ENCODE measurements around the gene BAHCC1. TPM values are rescaled to one million over a fixed set of nuclear protein-coding genes. Genes with fewer than 3 reads are reported as not detected.

The BAHCC1 gene
- polyA plus RNA-seq, 3 donors = 5.6 to 14.4 (median 12.9) TPM

- WGBS, 3 donors = 5 to 8% (median 7%) methylated on average over 22 of the region's 22 CpGs
Observed at GRCh38 chr17:81509972-81510784, 114.9 kb downstream of the BAHCC1 start.

GRCh38 chr17:81510785-81511553 is 115.7 kb downstream of the BAHCC1 start:
- 2 to 3% (median 2%) methylated on average over 46 to 48 of the region's 48 CpGs for WGBS, 3 donors
- no peak overlapping the region for H3K27ac ChIP-seq (ENCODE audit: low read depth, low read length)

More at GRCh38 chr17:81509972-81510784, 114.9 kb downstream of the BAHCC1 start:
- no peak overlapping the region for H3K27ac ChIP-seq (ENCODE audit: low read depth, low read length)

GRCh38 chr17:81511554-81511803 is 116.2 kb downstream of the BAHCC1 start:
- 2 to 3% (median 2%) methylated on average over 9 of the region's 9 CpGs for WGBS, 3 donors

GRCh38 chr17:81511804-81512561 is 116.7 kb downstream of the BAHCC1 start:
- 1% methylated on average over 59 to 62 of the region's 62 CpGs for WGBS, 3 donors
- peak overlapping the region; percentile 29 for H3K27ac ChIP-seq (ENCODE audit: low read depth, low read length)

More at GRCh38 chr17:81511554-81511803, 116.2 kb downstream of the BAHCC1 start:
- H3K27ac ChIP-seq (ENCODE audit: low read depth, low read length) = no peak overlapping the region

- WGBS, 3 donors = 0 to 1% (median 1%) methylated on average over 61 to 111 of the region's 111 CpGs
- peak within 1 kb of the TSS; percentile 99 for H3K27ac ChIP-seq (ENCODE audit: low read depth, low read length)
Observed at GRCh38 chr17:81512562-81513371, 117.5 kb downstream of the BAHCC1 start, which contains the start of gene ACTG1. ACTG1 (minus strand) TSS chr17:81512799; CDS start chr17:81512354, 445 bp downstream.

- WGBS, 3 donors = 0 to 2% (median 1%) methylated on average over 18 to 23 of the region's 23 CpGs
- H3K27ac ChIP-seq (ENCODE audit: low read depth, low read length) = peak overlapping the region; percentile 99
Observed at GRCh38 chr17:81513372-81513752, 118.1 kb downstream of the BAHCC1 start.

GRCh38 chr17:81513753-81514488 is 118.7 kb downstream of the BAHCC1 start:
- peak overlapping the region; percentile 99 for H3K27ac ChIP-seq (ENCODE audit: low read depth, low read length)
- WGBS, 3 donors = 1% methylated on average over 58 to 64 of the region's 64 CpGs

- H3K27ac ChIP-seq (ENCODE audit: low read depth, low read length) = peak overlapping the region; percentile 99
- 0 to 2% (median 1%) methylated on average over 21 to 34 of the region's 34 CpGs for WGBS, 3 donors
Observed at GRCh38 chr17:81514489-81514738, 119.2 kb downstream of the BAHCC1 start.

GRCh38 chr17:81514739-81515529 is 119.7 kb downstream of the BAHCC1 start:
- 0 to 1% (median 0%) methylated on average over 48 to 82 of the region's 82 CpGs for WGBS, 3 donors

GRCh38 chr17:81515530-81516041 is 120.3 kb downstream of the BAHCC1 start:
- no peak overlapping the region for H3K27ac ChIP-seq (ENCODE audit: low read depth, low read length)
- WGBS, 3 donors = 53 to 72% (median 60%) methylated on average over 19 of the region's 19 CpGs

More at GRCh38 chr17:81514739-81515529, 119.7 kb downstream of the BAHCC1 start:
- H3K27ac ChIP-seq (ENCODE audit: low read depth, low read length) = peak overlapping the region; percentile 99

Other genes with a start within 250 kb of the BAHCC1 start
- gene PVALEF, start 229.9 kb upstream of the BAHCC1 start, polyA plus RNA-seq = not detected
- 10 to 100 TPM in 1 of 3 donors, 1 to 10 TPM in 2; 3.9 to 13.2 (median 5.2) TPM for gene AATK, start 229.2 kb upstream of the BAHCC1 start, polyA plus RNA-seq
- 10 to 100 TPM in 1 of 3 donors, 1 to 10 TPM in 2; 5.0 to 12.7 (median 5.4) TPM for gene CEP131, start 172.5 kb upstream of the BAHCC1 start, polyA plus RNA-seq
- gene TEPSIN, start 156.4 kb upstream of the BAHCC1 start, polyA plus RNA-seq = 10 to 100 TPM; 22.7 to 24.7 (median 24.0) TPM
- 10 to 100 TPM; 17.7 to 56.3 (median 46.2) TPM for gene NDUFAF8, start 156.1 kb upstream of the BAHCC1 start, polyA plus RNA-seq
- gene SLC38A10, start 100.2 kb upstream of the BAHCC1 start, polyA plus RNA-seq = 100 to 1,000 TPM in 1 of 3 donors, 10 to 100 TPM in 2; 40.7 to 115 (median 80.2) TPM
- gene ACTG1, start 117.3 kb downstream of the BAHCC1 start, polyA plus RNA-seq = 1,000 to 10,000 TPM; 1,930 to 3,527 (median 2,831) TPM
- 1 to 10 TPM in 2 of 3 donors, under 1 TPM in 1; 0.21 to 4.9 (median 1.0) TPM for gene FSCN2, start 132.9 kb downstream of the BAHCC1 start, polyA plus RNA-seq
- 10 to 100 TPM; 10.1 to 25.9 (median 22.4) TPM for gene FAAP100, start 156.9 kb downstream of the BAHCC1 start, polyA plus RNA-seq
- 10 to 100 TPM; 21.9 to 53.4 (median 30.8) TPM for gene NPLOC4, start 241.7 kb downstream of the BAHCC1 start, polyA plus RNA-seq
- gene TSPAN10, start 241.7 kb downstream of the BAHCC1 start, polyA plus RNA-seq = 1 to 10 TPM in 1 of 3 donors, under 1 TPM in 2; 0.79 to 1.3 (median 0.86) TPM